ENCODE data around the gene ERCC2. TPM values are rescaled to one million over a fixed set of nuclear protein-coding genes. Genes with fewer than 3 reads are reported as not detected.

The ERCC2 gene
- total RNA-seq, 1 donor from 2014 or later, result 67.3 TPM

DNA sequence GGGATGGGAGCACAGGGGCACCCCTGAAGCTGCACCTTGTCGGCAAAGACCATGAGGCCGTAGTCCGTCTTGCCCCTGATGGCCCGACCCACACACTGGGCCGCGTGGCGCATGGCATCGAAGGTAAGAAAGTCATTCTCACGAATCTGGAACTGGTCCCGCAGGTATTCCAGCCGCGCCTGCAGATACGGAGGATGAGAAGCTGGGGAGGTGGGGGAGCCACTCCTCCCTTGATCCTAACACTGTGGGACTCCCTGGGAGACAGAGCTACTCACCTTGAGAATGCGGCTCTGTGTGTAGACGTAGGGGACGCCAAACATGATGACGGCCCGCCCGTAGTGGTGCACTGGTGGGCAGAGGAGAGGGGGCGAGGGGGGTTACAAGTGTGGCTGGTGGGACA, 17.9 kb downstream of the ERCC2 start:
- TF ChIP-seq CTCF (conservative IDR thresholded peaks at IDR 0.05), result no peak
- peaks cover 3% of the 10 kb centered on the region for H3K27me3 Mint-ChIP-seq (ENCODE audit: low read depth)
- no peak overlapping the region for H3K4me3 Mint-ChIP-seq
- no peak for DNase-seq (ENCODE audit: low read depth, low spot score)
- H3K36me3 Mint-ChIP-seq (ENCODE audit: low read depth), result peaks cover 8% of the 10 kb centered on the region
- H3K27ac Mint-ChIP-seq (ENCODE audit: unreplicated experiment), result no peak overlapping the region
- H3K4me1 Mint-ChIP-seq, result no peaks in the 10 kb centered on the region
- no peaks in the 10 kb centered on the region for H3K9me3 Mint-ChIP-seq

DNA sequence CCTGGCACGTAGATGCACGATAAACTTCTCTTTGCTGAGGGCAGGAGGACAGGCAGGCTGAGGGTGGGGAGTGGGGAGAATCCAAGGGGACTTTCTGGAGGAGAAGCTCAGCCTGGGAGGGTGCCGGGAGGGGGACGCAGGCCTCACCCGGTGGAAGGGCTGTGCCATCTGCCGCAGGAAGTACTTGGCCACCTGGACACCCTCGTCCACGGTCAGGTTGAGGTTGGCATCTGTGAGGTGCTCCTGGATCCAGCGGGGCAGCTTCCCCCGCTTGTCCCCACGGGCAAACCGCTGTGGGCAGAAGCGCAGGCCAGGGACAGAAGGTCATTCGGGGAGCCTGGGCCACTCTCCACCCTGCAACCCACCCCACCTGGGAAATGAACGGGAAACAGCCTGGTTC, 18.3 kb downstream of the ERCC2 start:
- peaks cover 8% of the 10 kb centered on the region for H3K36me3 Mint-ChIP-seq (ENCODE audit: low read depth)
- TF ChIP-seq CTCF (conservative IDR thresholded peaks at IDR 0.05), result no peak

GRCh38 chr19:45351401-45351952, 18.9 kb downstream of the ERCC2 start:
- H3K36me3 Mint-ChIP-seq (ENCODE audit: low read depth), result peaks cover 8% of the 10 kb centered on the region
- no peak for DNase-seq (ENCODE audit: low read depth, low spot score)
- H3K9me3 Mint-ChIP-seq, result no peaks in the 10 kb centered on the region
- H3K4me1 Mint-ChIP-seq, result no peaks in the 10 kb centered on the region
- no peak overlapping the region for H3K27ac Mint-ChIP-seq (ENCODE audit: unreplicated experiment)
- TF ChIP-seq CTCF (conservative IDR thresholded peaks at IDR 0.05), result no peak
- no peak overlapping the region for H3K4me3 Mint-ChIP-seq
- H3K27me3 Mint-ChIP-seq (ENCODE audit: low read depth), result peaks cover 11% of the 10 kb centered on the region

More for the DNA sequence above, 18.3 kb downstream of the ERCC2 start:
- DNase-seq (ENCODE audit: low read depth, low spot score), result no peak
- Mint-ChIP-seq H3K4me3 (no peak overlapping the region), H3K4me1 (no peaks in the 10 kb centered on the region), H3K27ac (ENCODE audit: unreplicated experiment) (no peak overlapping the region), H3K27me3 (ENCODE audit: low read depth) (peaks cover 6% of the 10 kb centered on the region), H3K9me3 (no peaks in the 10 kb centered on the region)

GRCh38 chr19:45350477-45351058, 19.8 kb downstream of the ERCC2 start:
- Mint-ChIP-seq H3K27me3 (ENCODE audit: low read depth) (peaks cover 20% of the 10 kb centered on the region), H3K27ac (ENCODE audit: unreplicated experiment) (no peak overlapping the region), H3K4me3 (no peak overlapping the region), H3K4me1 (no peaks in the 10 kb centered on the region), H3K36me3 (ENCODE audit: low read depth) (peaks cover 8% of the 10 kb centered on the region), H3K9me3 (no peaks in the 10 kb centered on the region)
- TF ChIP-seq CTCF (conservative IDR thresholded peaks at IDR 0.05), result no peak
- DNase-seq (ENCODE audit: low read depth, low spot score), result no peak

GRCh38 chr19:45349430-45349941, 20.9 kb downstream of the ERCC2 start:
- peaks cover 4% of the 10 kb centered on the region for H3K36me3 Mint-ChIP-seq (ENCODE audit: low read depth)
- no peak for DNase-seq (ENCODE audit: low read depth, low spot score)
- TF ChIP-seq CTCF (conservative IDR thresholded peaks at IDR 0.05), result no peak

More at GRCh38 chr19:45349430-45349941, 20.9 kb downstream of the ERCC2 start:
- H3K9me3 Mint-ChIP-seq, result no peaks in the 10 kb centered on the region
- H3K27ac Mint-ChIP-seq (ENCODE audit: unreplicated experiment), result no peak overlapping the region
- H3K27me3 Mint-ChIP-seq (ENCODE audit: low read depth), result peaks cover 25% of the 10 kb centered on the region
- no peaks in the 10 kb centered on the region for H3K4me1 Mint-ChIP-seq
- H3K4me3 Mint-ChIP-seq, result no peak overlapping the region
